K562 (cell line): ENCODE results near the gene DHRS13. TPM values are rescaled to one million over a fixed set of nuclear protein-coding genes. Genes with fewer than 3 reads are reported as not detected.

Experiments used
- ASH1L ChIP-seq: fragments of 450-650 bp; IDR thresholded peaks from 2 replicates; pipeline ENCODE4 v1.6.1; 2018; ENCODE audit warnings: borderline replicate concordance, mild to moderate bottlenecking, low read depth; ENCODE audit not compliant: partially characterized antibody
- CREB1 ChIP-seq, 2 experiments: sonication (generic) in 1 of 2; formaldehyde crosslinking in 1 of 2; IDR thresholded peaks; 2 replicates each; pipeline versions ENCODE4 v1.6.1 to v1.8.0; 2012 to 2022; ENCODE audit warnings: inconsistent platforms in 1 of 2, mild to moderate bottlenecking in 1 of 2, missing genetic modification reagents in 1 of 2, moderate library complexity in 1 of 2
- CREM ChIP-seq: IDR thresholded peaks from 2 replicates; pipeline ENCODE4 v1.6.1; 2014; ENCODE audit warnings: antibody characterized with exemption, low read depth
- ERF ChIP-seq: fragments of 450-650 bp; formaldehyde crosslinking; IDR thresholded peaks from 2 replicates; pipeline ENCODE4 v1.4.0; 2020; ENCODE audit warnings: mild to moderate bottlenecking, mixed read lengths
- IRF2 ChIP-seq: sonication (generic); formaldehyde crosslinking; IDR thresholded peaks from 2 replicates; pipeline ENCODE4 v1.8.1; 2022; ENCODE audit warnings: mild to moderate bottlenecking, missing genetic modification reagents
- SMAD1 ChIP-seq: fragments of 150-350 bp; IDR thresholded peaks from 2 replicates; pipeline ENCODE4 v1.6.1; 2014; ENCODE audit warnings: low read length, low read depth; ENCODE audit not compliant: partially characterized antibody
- SMC3 ChIP-seq: conservative IDR thresholded peaks from 2 replicates; pipeline ENCODE4 v1.6.1; 2011; ENCODE audit warnings: low read depth, low read length, improper control_type of control experiment; ENCODE audit not compliant: insufficient read depth
- TRIM24 ChIP-seq, 2 experiments: fragments of 450-650 bp; IDR thresholded peaks; 2 replicates each; pipeline ENCODE4 v1.6.1; 2016
- ZKSCAN1 ChIP-seq: fragments of 150-350 bp; IDR thresholded peaks from 2 replicates; pipeline ENCODE4 v1.6.1; 2016; ENCODE audit warnings: low read depth, low read length
- ZKSCAN3 ChIP-seq: fragments of 250-450 bp; sonication (Bioruptor Pico); IDR thresholded peaks from 2 replicates; pipeline ENCODE4 v1.4.0; 2020
- ZNF445 ChIP-seq: fragments of 250-450 bp; sonication (Bioruptor Pico); IDR thresholded peaks from 2 replicates; pipeline ENCODE4 v1.4.0; 2020; ENCODE audit warnings: low read depth, mild to moderate bottlenecking, moderate library complexity
- polyA plus RNA-seq, 8 experiments: library from polyadenylated mRNA; depleted of rRNA in 4 of 8; stranded (reverse) in 5 of 8; unstranded in 3 of 8; fragments of >200 nt; fragmentation: Nextera tagmentation in 2 of 8; fragmentation: Illumina TruSeq in 1 of 8; extraction: Ambion mirVana in 2 of 8; extraction: Trizol in 1 of 8; gene quantifications; 2 replicates each; pipeline versions ENCODE4 v1.2.1 to v1.2.3, GENCODE V29; 2011 to 2014; ENCODE audit warnings: inconsistent platforms in 1 of 8, missing spikeins in 1 of 8
- total RNA-seq, 7 experiments: library from RNA; depleted of rRNA in 6 of 7; stranded (reverse); fragments of >200 nt in 6 of 7; fragmentation: Illumina TruSeq in 2 of 7; extraction: Trizol in 2 of 7; gene quantifications; 2 replicates each; pipeline versions ENCODE4 v1.2.1 to v1.2.3, GENCODE V29; 2011 to 2021; ENCODE audit warnings: low replicate concordance in 1 of 7
- TF ChIP-seq, protein P1 (sequence below), 2 experiments: fragments of 450-650 bp; conservative IDR thresholded peaks; 2 replicates each; pipeline ENCODE4 v1.6.1; 2017; ENCODE audit warnings: mild to moderate bottlenecking in 2 of 2, moderate library complexity in 2 of 2
- TF ChIP-seq, protein P2 (sequence below): fragments of 250-450 bp; sonication (Bioruptor Pico); IDR thresholded peaks from 2 replicates; pipeline ENCODE4 v1.5.1; 2021; ENCODE audit warnings: mild to moderate bottlenecking
- TF ChIP-seq, protein P3 (sequence below): sonication (generic); formaldehyde crosslinking; IDR thresholded peaks from 2 replicates; pipeline ENCODE4 v1.9.0; 2022; ENCODE audit warnings: mild to moderate bottlenecking, missing genetic modification reagents
- TF ChIP-seq, protein P4 (sequence below): IDR thresholded peaks from 2 replicates; pipeline ENCODE4 v1.6.1; 2012; ENCODE audit warnings: low read depth, low read length, improper control_type of control experiment, borderline replicate concordance
- TF ChIP-seq, protein P5 (sequence below): fragments of 250-450 bp; sonication (Bioruptor Pico); IDR thresholded peaks from 2 replicates; pipeline ENCODE4 v1.9.0; 2021; ENCODE audit warnings: mild to moderate bottlenecking
- TF ChIP-seq, protein P6 (sequence below): fragments of 450-650 bp; IDR thresholded peaks from 2 replicates; pipeline ENCODE4 v1.6.1; 2017; ENCODE audit warnings: antibody characterized with exemption, mild to moderate bottlenecking

Gene DHRS13
- total and polyA plus RNA-seq, 9 of the 15 experiments (the other 6 are each of a cell fraction or from before 2014, with no cell fraction given): 0.32 to 52.3 (median 34.3) TPM; not detected in 1

DNA sequence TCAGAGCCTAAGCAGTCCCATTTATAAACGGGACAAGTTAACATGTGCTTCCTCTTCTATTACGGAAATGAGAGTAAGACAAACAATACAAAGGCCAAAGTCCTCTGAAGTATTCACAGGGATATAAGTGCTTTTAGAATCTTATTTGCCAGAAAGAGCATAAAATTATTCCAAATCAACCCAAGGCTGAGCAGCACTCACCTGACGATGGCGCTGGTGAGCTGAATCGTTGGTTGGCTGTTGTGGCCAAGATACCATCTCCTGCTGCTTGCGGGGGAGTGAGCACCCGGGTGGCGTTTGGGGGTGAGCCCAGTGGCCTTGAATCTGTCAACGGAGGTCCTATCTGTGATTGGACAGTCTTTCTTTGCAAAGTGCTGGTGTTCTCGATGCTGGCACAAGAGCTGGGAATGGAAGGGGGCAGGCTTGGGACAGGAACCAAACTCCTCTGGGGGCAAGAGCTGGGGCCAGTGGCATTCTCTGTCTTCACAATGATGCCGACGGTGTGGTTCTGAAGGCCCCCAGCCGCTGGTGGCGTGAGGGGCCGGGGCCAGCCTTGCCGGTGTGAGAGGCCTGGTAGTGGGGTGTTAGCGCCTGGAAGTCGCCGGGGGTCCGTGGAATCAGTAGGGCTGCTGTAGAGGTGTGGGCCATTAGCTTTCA is 9.5 kb upstream of the DHRS13 start (continued):
- TF ChIP-seq CREB1 (IDR thresholded peaks at IDR 0.05): 0 out of 2 replicates have a peak, but pooled peaks have one; percentile 50
- peak; percentile 19; the same call in 1 of the 2 replicates for TF ChIP-seq CREB1 (CRISPR knock-in tag; IDR thresholded peaks at IDR 0.05)
- TF ChIP-seq, protein P1, sequence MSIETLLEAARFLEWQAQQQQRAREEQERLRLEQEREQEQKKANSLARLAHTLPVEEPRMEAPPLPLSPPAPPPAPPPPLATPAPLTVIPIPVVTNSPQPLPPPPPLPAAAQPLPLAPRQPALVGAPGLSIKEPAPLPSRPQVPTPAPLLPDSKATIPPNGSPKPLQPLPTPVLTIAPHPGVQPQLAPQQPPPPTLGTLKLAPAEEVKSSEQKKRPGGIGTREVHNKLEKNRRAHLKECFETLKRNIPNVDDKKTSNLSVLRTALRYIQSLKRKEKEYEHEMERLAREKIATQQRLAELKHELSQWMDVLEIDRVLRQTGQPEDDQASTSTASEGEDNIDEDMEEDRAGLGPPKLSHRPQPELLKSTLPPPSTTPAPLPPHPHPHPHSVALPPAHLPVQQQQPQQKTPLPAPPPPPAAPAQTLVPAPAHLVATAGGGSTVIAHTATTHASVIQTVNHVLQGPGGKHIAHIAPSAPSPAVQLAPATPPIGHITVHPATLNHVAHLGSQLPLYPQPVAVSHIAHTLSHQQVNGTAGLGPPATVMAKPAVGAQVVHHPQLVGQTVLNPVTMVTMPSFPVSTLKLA (conservative IDR thresholded peaks at IDR 0.05): peak; percentile 53 to 76
- TF ChIP-seq CREM: peak; percentile 79
- TF ChIP-seq, protein P2, sequence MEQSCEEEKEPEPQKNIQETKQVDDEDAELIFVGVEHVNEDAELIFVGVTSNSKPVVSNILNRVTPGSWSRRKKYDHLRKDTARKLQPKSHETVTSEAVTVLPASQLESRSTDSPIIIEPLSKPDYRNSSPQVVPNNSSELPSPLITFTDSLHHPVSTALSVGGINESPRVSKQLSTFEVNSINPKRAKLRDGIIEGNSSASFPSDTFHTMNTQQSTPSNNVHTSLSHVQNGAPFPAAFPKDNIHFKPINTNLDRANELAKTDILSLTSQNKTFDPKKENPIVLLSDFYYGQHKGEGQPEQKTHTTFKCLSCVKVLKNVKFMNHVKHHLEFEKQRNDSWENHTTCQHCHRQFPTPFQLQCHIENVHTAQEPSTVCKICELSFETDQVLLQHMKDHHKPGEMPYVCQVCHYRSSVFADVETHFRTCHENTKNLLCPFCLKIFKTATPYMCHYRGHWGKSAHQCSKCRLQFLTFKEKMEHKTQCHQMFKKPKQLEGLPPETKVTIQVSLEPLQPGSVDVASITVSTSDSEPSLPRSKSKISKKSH: no peak
- TF ChIP-seq ZKSCAN1: peak; percentile 73; the same call in 1 of the 2 replicates
- TF ChIP-seq SMC3: peak; percentile 37; the same call in 1 of the 2 replicates
- TF ChIP-seq ASH1L: no peak
- no peak for TF ChIP-seq SMAD1
- no peak for TF ChIP-seq ERF (CRISPR knock-in tag)
- TF ChIP-seq, protein P3, sequence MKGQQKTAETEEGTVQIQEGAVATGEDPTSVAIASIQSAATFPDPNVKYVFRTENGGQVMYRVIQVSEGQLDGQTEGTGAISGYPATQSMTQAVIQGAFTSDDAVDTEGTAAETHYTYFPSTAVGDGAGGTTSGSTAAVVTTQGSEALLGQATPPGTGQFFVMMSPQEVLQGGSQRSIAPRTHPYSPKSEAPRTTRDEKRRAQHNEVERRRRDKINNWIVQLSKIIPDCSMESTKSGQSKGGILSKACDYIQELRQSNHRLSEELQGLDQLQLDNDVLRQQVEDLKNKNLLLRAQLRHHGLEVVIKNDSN (CRISPR knock-in tag): peak; percentile 37; the same call in 1 of the 2 replicates
- peak; percentile 50 to 56; a peak in 2 of 4 replicates for TF ChIP-seq TRIM24 (IDR thresholded peaks at IDR 0.05)
- TF ChIP-seq, protein P4, sequence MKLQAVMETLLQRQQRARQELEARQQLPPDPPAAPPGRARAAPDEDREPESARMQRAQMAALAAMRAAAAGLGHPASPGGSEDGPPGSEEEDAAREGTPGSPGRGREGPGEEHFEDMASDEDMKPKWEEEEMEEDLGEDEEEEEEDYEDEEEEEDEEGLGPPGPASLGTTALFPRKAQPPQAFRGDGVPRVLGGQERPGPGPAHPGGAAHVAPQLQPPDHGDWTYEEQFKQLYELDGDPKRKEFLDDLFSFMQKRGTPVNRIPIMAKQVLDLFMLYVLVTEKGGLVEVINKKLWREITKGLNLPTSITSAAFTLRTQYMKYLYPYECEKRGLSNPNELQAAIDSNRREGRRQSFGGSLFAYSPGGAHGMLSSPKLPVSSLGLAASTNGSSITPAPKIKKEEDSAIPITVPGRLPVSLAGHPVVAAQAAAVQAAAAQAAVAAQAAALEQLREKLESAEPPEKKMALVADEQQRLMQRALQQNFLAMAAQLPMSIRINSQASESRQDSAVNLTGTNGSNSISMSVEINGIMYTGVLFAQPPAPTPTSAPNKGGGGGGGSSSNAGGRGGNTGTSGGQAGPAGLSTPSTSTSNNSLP: peak; percentile 63; the same call in 1 of the 2 replicates
- TF ChIP-seq ZKSCAN3 (CRISPR knock-in tag): no peak
- TF ChIP-seq IRF2: no peak
- TF ChIP-seq, protein P5, sequence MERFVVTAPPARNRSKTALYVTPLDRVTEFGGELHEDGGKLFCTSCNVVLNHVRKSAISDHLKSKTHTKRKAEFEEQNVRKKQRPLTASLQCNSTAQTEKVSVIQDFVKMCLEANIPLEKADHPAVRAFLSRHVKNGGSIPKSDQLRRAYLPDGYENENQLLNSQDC (CRISPR knock-in tag): no peak
- TF ChIP-seq, protein P6, sequence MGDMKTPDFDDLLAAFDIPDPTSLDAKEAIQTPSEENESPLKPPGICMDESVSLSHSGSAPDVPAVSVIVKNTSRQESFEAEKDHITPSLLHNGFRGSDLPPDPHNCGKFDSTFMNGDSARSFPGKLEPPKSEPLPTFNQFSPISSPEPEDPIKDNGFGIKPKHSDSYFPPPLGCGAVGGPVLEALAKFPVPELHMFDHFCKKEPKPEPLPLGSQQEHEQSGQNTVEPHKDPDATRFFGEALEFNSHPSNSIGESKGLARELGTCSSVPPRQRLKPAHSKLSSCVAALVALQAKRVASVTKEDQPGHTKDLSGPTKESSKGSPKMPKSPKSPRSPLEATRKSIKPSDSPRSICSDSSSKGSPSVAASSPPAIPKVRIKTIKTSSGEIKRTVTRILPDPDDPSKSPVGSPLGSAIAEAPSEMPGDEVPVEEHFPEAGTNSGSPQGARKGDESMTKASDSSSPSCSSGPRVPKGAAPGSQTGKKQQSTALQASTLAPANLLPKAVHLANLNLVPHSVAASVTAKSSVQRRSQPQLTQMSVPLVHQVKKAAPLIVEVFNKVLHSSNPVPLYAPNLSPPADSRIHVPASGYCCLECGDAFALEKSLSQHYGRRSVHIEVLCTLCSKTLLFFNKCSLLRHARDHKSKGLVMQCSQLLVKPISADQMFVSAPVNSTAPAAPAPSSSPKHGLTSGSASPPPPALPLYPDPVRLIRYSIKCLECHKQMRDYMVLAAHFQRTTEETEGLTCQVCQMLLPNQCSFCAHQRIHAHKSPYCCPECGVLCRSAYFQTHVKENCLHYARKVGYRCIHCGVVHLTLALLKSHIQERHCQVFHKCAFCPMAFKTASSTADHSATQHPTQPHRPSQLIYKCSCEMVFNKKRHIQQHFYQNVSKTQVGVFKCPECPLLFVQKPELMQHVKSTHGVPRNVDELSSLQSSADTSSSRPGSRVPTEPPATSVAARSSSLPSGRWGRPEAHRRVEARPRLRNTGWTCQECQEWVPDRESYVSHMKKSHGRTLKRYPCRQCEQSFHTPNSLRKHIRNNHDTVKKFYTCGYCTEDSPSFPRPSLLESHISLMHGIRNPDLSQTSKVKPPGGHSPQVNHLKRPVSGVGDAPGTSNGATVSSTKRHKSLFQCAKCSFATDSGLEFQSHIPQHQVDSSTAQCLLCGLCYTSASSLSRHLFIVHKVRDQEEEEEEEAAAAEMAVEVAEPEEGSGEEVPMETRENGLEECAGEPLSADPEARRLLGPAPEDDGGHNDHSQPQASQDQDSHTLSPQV: peak; percentile 69
- TF ChIP-seq ZNF445: no peak
